H9 (cell line): Measurements from ENCODE around the gene SLC35A5. TPM values are rescaled to one million over a fixed set of nuclear protein-coding genes. Genes with fewer than 3 reads are reported as not detected.

ENCODE experiments used
- DNase-seq: peaks from one replicate; pipeline ENCODE4 v3.0.0-alpha.2; 2017
- H2AFZ ChIP-seq: one replicate; pipeline ENCODE4 v1.6.1; 2013; ENCODE audit warnings: mild to moderate bottlenecking, low read length, control low read depth, moderate library complexity
- H2AK5ac ChIP-seq: 2 replicates; pipeline ENCODE4 v1.6.1; 2013; ENCODE audit warnings: low read length, control low read depth, mixed read lengths; ENCODE audit not compliant: insufficient read length
- H2BK120ac ChIP-seq: one replicate; pipeline ENCODE4 v1.6.1; 2013; ENCODE audit warnings: low read depth, mild to moderate bottlenecking, low read length, control low read depth, inconsistent platforms; ENCODE audit not compliant: poor library complexity, severe bottlenecking
- H2BK12ac ChIP-seq: 2 replicates; pipeline ENCODE4 v1.6.1; 2013; ENCODE audit warnings: low read length, control low read depth, mixed read lengths, low read depth; ENCODE audit not compliant: insufficient read length
- H2BK15ac ChIP-seq: 2 replicates; pipeline ENCODE4 v1.6.1; 2013; ENCODE audit warnings: low read depth, low read length, control low read depth
- H2BK20ac ChIP-seq: one replicate; pipeline ENCODE4 v1.6.1; 2013; ENCODE audit warnings: low read depth, mild to moderate bottlenecking, low read length, control low read depth, inconsistent platforms; ENCODE audit not compliant: poor library complexity, severe bottlenecking
- H2BK5ac ChIP-seq: 2 replicates; pipeline ENCODE4 v1.6.1; 2013; ENCODE audit warnings: low read length, control low read depth, mixed read lengths; ENCODE audit not compliant: insufficient read length
- H3K14ac ChIP-seq: 2 replicates; pipeline ENCODE4 v1.6.1; 2013; ENCODE audit warnings: low read length, control low read depth; ENCODE audit not compliant: insufficient read depth
- H3K18ac ChIP-seq: 2 replicates; pipeline ENCODE4 v1.6.1; 2013; ENCODE audit warnings: low read depth, mild to moderate bottlenecking, mixed read lengths, low read length, control low read depth; ENCODE audit not compliant: insufficient read length
- H3K23ac ChIP-seq: 2 replicates; pipeline ENCODE4 v1.6.1; 2013; ENCODE audit warnings: low read length, control low read depth, mixed read lengths, low read depth; ENCODE audit not compliant: insufficient read length
- H3K23me2 ChIP-seq: 2 replicates; pipeline ENCODE4 v1.6.1; 2013; ENCODE audit warnings: low read depth, mild to moderate bottlenecking, mixed read lengths, low read length, control low read depth; ENCODE audit not compliant: insufficient read length, poor library complexity, severe bottlenecking
- H3K27ac ChIP-seq: 2 replicates; pipeline ENCODE4 v1.5.1; 2013; ENCODE audit warnings: low read length, control low read depth, mixed read lengths, low read depth; ENCODE audit not compliant: insufficient read length
- H3K27me3 ChIP-seq: 2 replicates; pipeline ENCODE4 v1.6.1; 2013; ENCODE audit warnings: low read length, control low read depth, inconsistent platforms; ENCODE audit not compliant: insufficient read depth
- H3K4ac ChIP-seq: 2 replicates; pipeline ENCODE4 v1.6.1; 2013; ENCODE audit warnings: low read depth, mild to moderate bottlenecking, control low read depth, inconsistent platforms, low read length, moderate library complexity
- H3K4me1 ChIP-seq: 2 replicates; pipeline ENCODE4 v1.6.1; 2013; ENCODE audit warnings: low read length, control low read depth, inconsistent platforms; ENCODE audit not compliant: insufficient read depth
- H3K4me2 ChIP-seq: 2 replicates; pipeline ENCODE4 v1.6.1; 2013; ENCODE audit warnings: low read length, control low read depth, mixed read lengths; ENCODE audit not compliant: insufficient read length, insufficient read depth
- H3K56ac ChIP-seq: 2 replicates; pipeline ENCODE4 v1.6.1; 2013; ENCODE audit warnings: low read depth, mild to moderate bottlenecking, mixed read lengths, low read length, control low read depth; ENCODE audit not compliant: insufficient read length
- H3K79me1 ChIP-seq: 2 replicates; pipeline ENCODE4 v1.6.1; 2013; ENCODE audit warnings: low read depth, mild to moderate bottlenecking, moderate library complexity, low read length, control low read depth, inconsistent platforms; ENCODE audit not compliant: insufficient read depth, poor library complexity, severe bottlenecking
- H3K79me2 ChIP-seq: 2 replicates; pipeline ENCODE4 v1.6.1; 2013; ENCODE audit warnings: low read length, control low read depth, inconsistent platforms; ENCODE audit not compliant: insufficient read depth
- H3K9ac ChIP-seq: 2 replicates; pipeline ENCODE4 v1.6.1; 2013; ENCODE audit warnings: low read length, control low read depth, mixed read lengths; ENCODE audit not compliant: insufficient read length; ENCODE audit errors: extremely low read depth
- H3K9me3 ChIP-seq: one replicate; pipeline ENCODE4 v1.6.1; 2013; ENCODE audit warnings: low read depth, low read length, inconsistent platforms; ENCODE audit not compliant: control insufficient read depth
- H3T11ph ChIP-seq: one replicate; pipeline ENCODE4 v1.6.1; 2013; ENCODE audit warnings: mild to moderate bottlenecking, low read length, control low read depth, inconsistent platforms
- H4K20me1 ChIP-seq: one replicate; pipeline ENCODE4 v1.6.1; 2013; ENCODE audit not compliant: control insufficient read depth, insufficient read length, insufficient read depth
- H4K5ac ChIP-seq: 2 replicates; pipeline ENCODE4 v1.6.1; 2013; ENCODE audit warnings: low read depth, mild to moderate bottlenecking, mixed read lengths, low read length, control low read depth; ENCODE audit not compliant: insufficient read length
- H4K8ac ChIP-seq: replicated peaks from 2 replicates; pipeline ENCODE4 v1.6.1; 2013; ENCODE audit warnings: low read length, control low read depth, mixed read lengths, low read depth; ENCODE audit not compliant: insufficient read length
- H4K91ac ChIP-seq: 2 replicates; pipeline ENCODE4 v1.6.1; 2013; ENCODE audit warnings: low read depth, mild to moderate bottlenecking, moderate library complexity, mixed read lengths, low read length, control low read depth; ENCODE audit not compliant: insufficient read length
- H3K27ac Mint-ChIP-seq, 3 experiments: 2 replicates in 2 of 3; 3 replicates in 1 of 3; pipeline ENCODE4 v1.8.0; 2020 to 2021; ENCODE audit warnings: mixed read lengths in 3 of 3, mild to moderate bottlenecking in 1 of 3, moderate library complexity in 1 of 3
- H3K27me3 Mint-ChIP-seq: 2 replicates; pipeline ENCODE4 v1.8.0; 2021; ENCODE audit warnings: low read depth, mild to moderate bottlenecking, moderate library complexity, mixed read lengths
- H3K36me3 Mint-ChIP-seq, 3 experiments: 2 replicates in 2 of 3; 3 replicates in 1 of 3; pipeline ENCODE4 v1.8.0; 2020 to 2021; ENCODE audit warnings: low read depth in 3 of 3, mixed read lengths in 3 of 3; ENCODE audit not compliant: insufficient read depth in 1 of 3
- H3K4me1 Mint-ChIP-seq, 2 experiments: 2 replicates each; pipeline ENCODE4 v1.8.0; 2020; ENCODE audit warnings: mixed read lengths in 2 of 2
- H3K4me3 Mint-ChIP-seq, 2 experiments: 2 replicates in 1 of 2; 3 replicates in 1 of 2; pipeline ENCODE4 v1.8.0; 2020 to 2021; ENCODE audit warnings: mild to moderate bottlenecking in 2 of 2, mixed read lengths in 2 of 2, moderate library complexity in 1 of 2
- H3K9me3 Mint-ChIP-seq, 2 experiments: 2 replicates in 1 of 2; 3 replicates in 1 of 2; pipeline ENCODE4 v1.8.0; 2020; ENCODE audit warnings: mild to moderate bottlenecking in 2 of 2, mixed read lengths in 2 of 2, moderate library complexity in 1 of 2
- WGBS: extraction: QIAGEN DNeasy Blood & Tissue Kit; methylation state at CpG from one replicate; pipeline ENCODE4 v1.1.7; 2013; ENCODE audit warnings: missing lambda C conversion rate, low lambda C conversion rate, mixed read lengths; ENCODE audit not compliant: insufficient read length; ENCODE audit errors: extremely low coverage; 5-methylcytosine and 5-hydroxymethylcytosine counted together
- total RNA-seq: library from RNA; stranded (reverse); gene quantifications from 2 replicates; pipeline ENCODE4 v1.2.1, GENCODE V29; 2021
- TF ChIP-seq, protein P1 (sequence below): fragments of 200-600 bp; sonication (generic); conservative IDR thresholded peaks from 3 replicates; pipeline ENCODE4 v1.8.0; 2021; ENCODE audit warnings: antibody characterized with exemption, mild to moderate bottlenecking

SLC35A5 gene
- total RNA-seq, 1 experiment from 2014 or later, result 40.0 TPM

GRCh38 chr3:112531358-112531781 lies 30.5 kb upstream of the SLC35A5 start:
- no peak overlapping the region for H3K4me2 ChIP-seq
- H2BK120ac ChIP-seq, result no peak overlapping the region
- H3K9me3 ChIP-seq, result no peaks in the 10 kb centered on the region
- Mint-ChIP-seq H3K4me3 (no peak overlapping the region), H3K4me1 (no peaks in the 10 kb centered on the region), H3K9me3 (no peaks in the 10 kb centered on the region), H3K36me3 (peaks cover 4 to 38% (median 13%) of the 10 kb centered on the region in 3 experiments), H3K27ac (no peak overlapping the region), H3K27me3 (no peaks in the 10 kb centered on the region)
- no peak overlapping the region for H2BK12ac ChIP-seq
- no peak overlapping the region for H3K4ac ChIP-seq
- no peak overlapping the region for H2BK15ac ChIP-seq
- H3T11ph ChIP-seq, result no peak overlapping the region
- H4K20me1 ChIP-seq, result no peaks in the 10 kb centered on the region
- no peak overlapping the region for H3K27ac ChIP-seq
- DNase-seq, result no peak
- no peaks in the 10 kb centered on the region for H3K4me1 ChIP-seq
- TF ChIP-seq, protein P1, sequence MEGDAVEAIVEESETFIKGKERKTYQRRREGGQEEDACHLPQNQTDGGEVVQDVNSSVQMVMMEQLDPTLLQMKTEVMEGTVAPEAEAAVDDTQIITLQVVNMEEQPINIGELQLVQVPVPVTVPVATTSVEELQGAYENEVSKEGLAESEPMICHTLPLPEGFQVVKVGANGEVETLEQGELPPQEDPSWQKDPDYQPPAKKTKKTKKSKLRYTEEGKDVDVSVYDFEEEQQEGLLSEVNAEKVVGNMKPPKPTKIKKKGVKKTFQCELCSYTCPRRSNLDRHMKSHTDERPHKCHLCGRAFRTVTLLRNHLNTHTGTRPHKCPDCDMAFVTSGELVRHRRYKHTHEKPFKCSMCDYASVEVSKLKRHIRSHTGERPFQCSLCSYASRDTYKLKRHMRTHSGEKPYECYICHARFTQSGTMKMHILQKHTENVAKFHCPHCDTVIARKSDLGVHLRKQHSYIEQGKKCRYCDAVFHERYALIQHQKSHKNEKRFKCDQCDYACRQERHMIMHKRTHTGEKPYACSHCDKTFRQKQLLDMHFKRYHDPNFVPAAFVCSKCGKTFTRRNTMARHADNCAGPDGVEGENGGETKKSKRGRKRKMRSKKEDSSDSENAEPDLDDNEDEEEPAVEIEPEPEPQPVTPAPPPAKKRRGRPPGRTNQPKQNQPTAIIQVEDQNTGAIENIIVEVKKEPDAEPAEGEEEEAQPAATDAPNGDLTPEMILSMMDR, result peak; percentile 74
- no CpG with 5 or more reads among the region's 1 CpG for WGBS
- no peak overlapping the region for H3K56ac ChIP-seq
- H3K23ac ChIP-seq, result no peak overlapping the region
- no peak overlapping the region for H2BK20ac ChIP-seq
- H3K79me2 ChIP-seq, result no peaks in the 10 kb centered on the region
- H3K14ac ChIP-seq, result no peak overlapping the region
- no peak overlapping the region for H4K91ac ChIP-seq
- no peak overlapping the region for H4K8ac ChIP-seq
- no peaks in the 10 kb centered on the region for H3K23me2 ChIP-seq
- H3K18ac ChIP-seq, result no peak overlapping the region
- H2AK5ac ChIP-seq, result no peak overlapping the region
- no peak overlapping the region for H4K5ac ChIP-seq
- H3K79me1 ChIP-seq, result no peaks in the 10 kb centered on the region
- H3K27me3 ChIP-seq, result no peaks in the 10 kb centered on the region
- no peak overlapping the region for H3K9ac ChIP-seq
- H2BK5ac ChIP-seq, result no peak overlapping the region
- no peak overlapping the region for H2AFZ ChIP-seq
